Astrocyte of the cerebellum (primary cell): ENCODE measurements around the gene VCL.

Source experiments
- DNase-seq: peaks from one replicate; pipeline ENCODE4 v3.0.0-alpha.2; 2011; ENCODE audit warnings: low read depth
- H3K4me3 ChIP-seq: 2 replicates; pipeline ENCODE4 v1.5.1; 2011; ENCODE audit warnings: mild to moderate bottlenecking, low read depth, low read length, moderate library complexity
- CTCF ChIP-seq: IDR thresholded peaks from 2 replicates; pipeline ENCODE4 v1.5.1; 2012; ENCODE audit warnings: low read length, low read depth, moderate library complexity, mild to moderate bottlenecking; ENCODE audit errors: missing control alignments
- in situ Hi-C: cut with HindIII; loops from 2 replicates; pipeline ENCODE4 v1.10.0; 2017; ENCODE audit warnings: low sequenced_read_pairs

The VCL gene

DNA sequence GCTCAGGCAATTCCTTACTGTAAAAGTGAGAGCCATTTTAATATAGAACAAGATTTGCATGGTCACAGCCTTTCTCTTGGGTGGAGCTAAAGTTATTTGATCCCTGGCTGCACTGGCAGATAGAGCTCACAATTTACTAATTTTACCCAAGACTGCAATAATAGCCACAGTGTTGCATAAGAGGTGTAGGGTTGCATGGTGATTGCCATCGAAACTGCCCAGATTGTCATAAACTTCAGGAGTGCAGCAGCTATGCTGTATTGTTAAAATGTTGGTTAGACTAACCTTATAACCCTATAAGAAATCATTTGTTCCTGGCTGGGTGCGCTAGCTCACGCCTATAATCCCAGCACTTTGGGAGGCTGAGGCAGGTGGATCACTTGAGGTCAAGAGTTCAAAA lies 50.0 kb downstream of the VCL start:
- TF ChIP-seq CTCF, result no peak
- in situ Hi-C loops, result no loop called here
- no peak overlapping the region for H3K4me3 ChIP-seq
- DNase-seq, result no peak

DNA sequence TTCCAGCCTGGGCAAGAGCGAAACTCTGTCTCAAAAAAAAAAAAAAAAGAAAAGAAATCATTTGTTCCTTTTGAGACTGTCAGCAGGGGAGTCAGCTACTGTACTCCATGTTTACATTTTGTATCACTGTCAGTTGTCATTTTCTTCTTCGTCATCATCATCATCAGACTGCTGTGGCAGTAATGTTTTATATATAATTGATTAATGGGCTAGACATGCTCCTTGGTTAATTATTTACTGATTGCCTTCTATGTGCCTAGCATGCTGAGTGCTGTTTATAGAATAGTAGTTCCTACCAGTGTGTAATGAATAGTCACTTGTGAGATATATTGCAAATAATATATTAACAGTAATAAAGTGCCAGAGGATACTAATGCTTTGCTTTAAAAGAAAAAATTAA lies 50.5 kb downstream of the VCL start:
- DNase-seq, result no peak
- in situ Hi-C loops, result no loop called here
- no peak for TF ChIP-seq CTCF
- H3K4me3 ChIP-seq, result no peak overlapping the region

- no peak for DNase-seq
- TF ChIP-seq CTCF, result no peak
- H3K4me3 ChIP-seq, result no peak overlapping the region
- in situ Hi-C loops, result no loop called here
Observed at GRCh38 chr10:74049955-74050354, 52.0 kb downstream of the VCL start.

- in situ Hi-C loops, result no loop called here
- H3K4me3 ChIP-seq, result no peak overlapping the region
- DNase-seq, result no peak
- TF ChIP-seq CTCF, result no peak
Observed at GRCh38 chr10:74050653-74051052, 52.7 kb downstream of the VCL start.

- no peak for DNase-seq
- H3K4me3 ChIP-seq, result no peak overlapping the region
- in situ Hi-C loops, result no loop called here
- no peak for TF ChIP-seq CTCF
Observed at GRCh38 chr10:74051736-74052342, 53.9 kb downstream of the VCL start.

GRCh38 chr10:74052994-74053393 lies 55.1 kb downstream of the VCL start:
- H3K4me3 ChIP-seq, result no peak overlapping the region
- no peak for TF ChIP-seq CTCF
- DNase-seq, result no peak
- in situ Hi-C loops, result no loop called here
